ENCODE measurements around the gene EXOC3L1. TPM values are rescaled to one million over a fixed set of nuclear protein-coding genes. Genes with fewer than 3 reads are reported as not detected.
A peak's percentile ranks its signal among the peaks of the same experiment; 100 is the strongest.

Gene EXOC3L1
- total RNA-seq, 2 experiments from 2014 or later = not detected

DNA sequence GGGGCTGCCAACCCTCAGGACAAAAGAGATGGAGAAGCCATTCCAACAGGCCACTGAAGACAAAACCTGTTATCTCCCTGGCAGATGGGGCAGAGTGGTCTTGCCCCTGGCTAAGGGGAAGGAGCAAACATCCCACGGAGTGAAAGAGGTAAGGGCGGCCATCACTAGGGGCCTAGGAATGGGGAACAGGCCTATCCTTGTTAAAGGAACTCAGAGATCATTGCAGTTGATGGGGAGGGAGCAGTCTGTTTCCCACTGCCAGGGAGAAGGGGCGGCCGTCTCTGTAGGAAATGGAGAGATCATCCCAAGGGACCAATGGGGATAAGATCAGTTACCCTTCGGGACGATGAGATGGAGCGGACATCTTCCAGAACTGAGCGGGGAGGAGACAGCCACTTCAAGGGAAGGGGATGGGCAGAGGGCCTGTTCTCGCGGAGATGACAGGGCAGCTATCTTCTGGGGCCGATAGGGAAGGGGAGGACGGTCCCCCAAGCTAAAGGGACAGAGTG is 36.4 kb upstream of the EXOC3L1 start:
- ChIA-PET CTCF (interaction anchor here (0.9 to 2.7 kb wide), 7 partner anchors 10 to 255 kb away, joined by 3 to 31 read pairs (median 4); partner anchors contain the start of genes ATP6V0D1 and FHOD1), POLR2A (interaction anchor here (0.6 to 3.9 kb wide), 16 partner anchors 10 to 797 kb away, joined by 3 to 81 read pairs (median 4); partner anchors contain the start of genes ATP6V0D1, CIAO2B, DDX28 and DUS2)
- DNase-seq (no peak), ATAC-seq (ENCODE audit: poor library complexity) (no peak)
- Mint-ChIP-seq H3K27ac (peak overlapping the region; percentile 92), H3K4me3 (peak overlapping the region; percentile 99), H3K27me3 (no peaks in the 10 kb centered on the region), H3K4me1 (ENCODE audit: low read depth) (peaks cover 54% of the 10 kb centered on the region), H3K36me3 (ENCODE audit: low read depth) (peaks cover 50% of the 10 kb centered on the region), H3K9me3 (no peaks in the 10 kb centered on the region)
- no peak for TF ChIP-seq CTCF (IDR thresholded peaks at IDR 0.05)
- intact Hi-C loops (cut with DNase I, micrococcal nuclease) = loop anchor here (2.0 to 10.0 kb wide), 4 partner anchors 34 to 618 kb away; partner anchors contain the start of genes CBFB (in 1 of the 2), CENPT (in 1 of the 2), E2F4 (in 1 of the 2) and NUTF2 (in 1 of the 2)
- H3K9me3 ChIP-seq (ENCODE audit: control insufficient read depth in 1 of 2, insufficient read depth in 1 of 2, low read length in 2 of 2) = no peaks in the 10 kb centered on the region
- H3K4me1 ChIP-seq (ENCODE audit: insufficient read depth, low read length) = peaks cover 55% of the 10 kb centered on the region
- peak overlapping the region; percentile 97 for H3K4me3 ChIP-seq (ENCODE audit: low read length)
- H3K36me3 ChIP-seq (ENCODE audit: insufficient read depth, low read length) = peaks cover 33% of the 10 kb centered on the region
- peak overlapping the region; percentile 86 to 88 for H3K27ac ChIP-seq (ENCODE audit: low read depth in 1 of 2, low read length in 2 of 2)
- H3K27me3 ChIP-seq (ENCODE audit: control insufficient read depth in 1 of 2, insufficient read depth in 2 of 2, low read length in 2 of 2) = no peaks in the 10 kb centered on the region

DNA sequence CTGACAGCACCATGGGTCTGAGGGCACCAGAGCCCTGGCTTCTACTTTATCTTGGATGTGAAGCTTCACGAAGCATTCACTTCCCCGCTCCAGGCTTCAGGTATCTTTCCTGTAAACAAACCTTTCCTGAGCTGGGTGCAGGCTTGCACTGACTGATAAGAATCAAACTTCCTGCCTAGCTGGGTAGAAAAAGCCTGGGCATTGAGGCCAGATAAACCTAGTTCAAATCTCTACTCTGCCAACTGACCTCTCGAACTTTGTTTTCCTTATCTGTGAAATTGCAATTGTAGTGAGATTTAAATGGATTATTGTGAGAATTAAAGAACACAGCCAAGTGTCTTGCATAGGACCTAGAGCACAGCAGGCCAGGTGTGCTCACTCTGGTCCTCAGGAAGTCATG is 34.1 kb upstream of the EXOC3L1 start:
- peaks cover 10% of the 10 kb centered on the region for H3K36me3 ChIP-seq (ENCODE audit: insufficient read depth, low read length)
- Mint-ChIP-seq H3K9me3 (no peaks in the 10 kb centered on the region), H3K27ac (peak overlapping the region; percentile 92), H3K4me3 (peak overlapping the region; percentile 39), H3K36me3 (ENCODE audit: low read depth) (peaks cover 26% of the 10 kb centered on the region), H3K27me3 (no peaks in the 10 kb centered on the region), H3K4me1 (ENCODE audit: low read depth) (peaks cover 54% of the 10 kb centered on the region)
- POLR2A ChIA-PET = interaction anchor here (0.6 to 1.3 kb wide), 4 partner anchors 21 to 206 kb away, joined by 3 read pairs; partner anchors contain the start of genes FHOD1 and SLC9A5
- peaks cover 55% of the 10 kb centered on the region for H3K4me1 ChIP-seq (ENCODE audit: insufficient read depth, low read length)
- CTCF ChIA-PET = interaction anchor here (1.2 kb wide), 1 partner anchor 69 kb away, joined by 3 read pairs; no protein-coding TSS in a partner anchor
- H3K27me3 ChIP-seq (ENCODE audit: control insufficient read depth in 1 of 2, insufficient read depth in 2 of 2, low read length in 2 of 2) = no peaks in the 10 kb centered on the region
- intact Hi-C loops (cut with DNase I, micrococcal nuclease) = loop anchor here in 1 of 2 experiments (10.0 kb wide), 1 partner anchor 621 kb away; the partner anchor contains the start of genes CENPT, NUTF2 and THAP11
- peak overlapping the region; percentile 4 to 61 for H3K27ac ChIP-seq (ENCODE audit: low read depth in 1 of 2, low read length in 2 of 2)
- peak in 1 of 14 experiments; percentile 23 for DNase-seq
- ATAC-seq (ENCODE audit: poor library complexity) = no peak
- no peak overlapping the region for H3K4me3 ChIP-seq (ENCODE audit: low read length)
- no peak for TF ChIP-seq CTCF (IDR thresholded peaks at IDR 0.05)
- H3K9me3 ChIP-seq (ENCODE audit: control insufficient read depth in 1 of 2, insufficient read depth in 1 of 2, low read length in 2 of 2) = no peaks in the 10 kb centered on the region

GRCh38 chr16:67216612-67217490 is 26.9 kb upstream of the EXOC3L1 start:
- Histone ChIP-seq H3K36me3 (ENCODE audit: insufficient read depth, low read length) (no peaks in the 10 kb centered on the region), H3K27me3 (ENCODE audit: control insufficient read depth in 1 of 2, insufficient read depth in 2 of 2, low read length in 2 of 2) (no peaks in the 10 kb centered on the region), H3K4me3 (ENCODE audit: low read length) (no peak overlapping the region), H3K27ac (ENCODE audit: low read depth in 1 of 2, low read length in 2 of 2) (no peak overlapping the region), H3K4me1 (ENCODE audit: insufficient read depth, low read length) (no peaks in the 10 kb centered on the region), H3K9me3 (ENCODE audit: control insufficient read depth in 1 of 2, insufficient read depth in 1 of 2, low read length in 2 of 2) (no peaks in the 10 kb centered on the region)
- POLR2A ChIA-PET = no interaction called here
- DNase-seq (no peak), ATAC-seq (ENCODE audit: poor library complexity) (no peak)
- no peaks in the 10 kb centered on the region for H3K27me3 Mint-ChIP-seq
- no peaks in the 10 kb centered on the region for H3K4me1 Mint-ChIP-seq (ENCODE audit: low read depth)
- H3K27ac Mint-ChIP-seq = no peak overlapping the region
- CTCF ChIA-PET = interaction anchor here (0.7 kb wide), 1 partner anchor 19 kb away, joined by 3 read pairs; no protein-coding TSS in a partner anchor
- TF ChIP-seq CTCF (IDR thresholded peaks at IDR 0.05) = no peak
- intact Hi-C loops (cut with DNase I, micrococcal nuclease) = no loop called here
- H3K36me3 Mint-ChIP-seq (ENCODE audit: low read depth) = peaks cover 9% of the 10 kb centered on the region
- H3K9me3 Mint-ChIP-seq = no peaks in the 10 kb centered on the region
- no peak overlapping the region for H3K4me3 Mint-ChIP-seq
